ENCODE measurements around the gene NEIL3.

Gene NEIL3

DNA sequence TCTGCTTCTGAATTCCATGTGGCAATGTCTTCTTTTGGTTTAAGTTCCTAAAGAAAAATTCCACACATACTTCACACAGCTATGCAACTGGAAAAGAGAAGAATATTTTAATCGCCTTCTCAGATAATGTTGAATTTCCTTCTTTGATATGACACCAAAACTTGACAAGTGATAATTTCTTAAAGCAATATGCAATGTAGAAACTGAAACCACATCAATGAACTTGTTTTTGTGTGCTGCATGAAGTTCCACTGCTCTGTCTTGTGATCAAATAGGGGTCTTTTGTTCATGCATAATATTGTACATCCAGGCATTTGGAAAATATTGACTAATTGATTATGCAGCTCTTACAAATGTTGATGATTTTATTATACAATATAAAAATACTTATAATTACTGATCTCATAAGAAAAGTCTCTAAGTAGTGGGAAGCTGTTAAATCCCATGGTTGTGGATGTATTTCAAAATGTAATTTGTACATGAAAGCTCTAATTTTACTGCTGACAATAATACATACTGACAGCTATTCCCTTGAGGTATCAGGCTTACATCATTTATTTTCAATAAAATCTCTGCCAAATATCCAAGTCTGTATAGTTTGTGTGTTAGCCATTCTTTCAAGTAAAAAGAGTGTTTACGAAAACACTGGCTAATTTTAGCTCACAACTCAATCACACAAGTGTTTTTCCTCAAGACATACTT is 76.1 kb downstream of the NEIL3 start:
- Histone ChIP-seq H3K4me3 (ENCODE audit: insufficient read depth, low read depth, low read length) (no peak overlapping the region), H3K27ac (ENCODE audit: insufficient read depth, low read depth, low read length, poor library complexity, severe bottlenecking) (no peak overlapping the region), H3K9me3 (ENCODE audit: control insufficient read depth, low read length) (no peaks in the 10 kb centered on the region), H3K36me3 (ENCODE audit: control insufficient read depth, insufficient read depth, low read length) (no peaks in the 10 kb centered on the region), H3K27me3 (ENCODE audit: control insufficient read depth, insufficient read depth, low read length, poor library complexity, severe bottlenecking) (no peaks in the 10 kb centered on the region), H3K4me1 (ENCODE audit: control insufficient read depth, insufficient read depth, low read length) (no peaks in the 10 kb centered on the region)
- WGBS, 2 experiments: 90 to 91% methylated on average over 1 to 2 of the region's 2 CpGs

GRCh38 chr4:177386278-177386815 is 76.7 kb downstream of the NEIL3 start:
- 94 to 98% methylated on average over 5 of the region's 5 CpGs for WGBS, 2 experiments
- Histone ChIP-seq H3K9me3 (ENCODE audit: control insufficient read depth, low read length) (no peaks in the 10 kb centered on the region), H3K4me1 (ENCODE audit: control insufficient read depth, insufficient read depth, low read length) (no peaks in the 10 kb centered on the region), H3K36me3 (ENCODE audit: control insufficient read depth, insufficient read depth, low read length) (no peaks in the 10 kb centered on the region), H3K27ac (ENCODE audit: insufficient read depth, low read depth, low read length, poor library complexity, severe bottlenecking) (no peak overlapping the region), H3K27me3 (ENCODE audit: control insufficient read depth, insufficient read depth, low read length, poor library complexity, severe bottlenecking) (no peaks in the 10 kb centered on the region), H3K4me3 (ENCODE audit: insufficient read depth, low read depth, low read length) (no peak overlapping the region)

DNA sequence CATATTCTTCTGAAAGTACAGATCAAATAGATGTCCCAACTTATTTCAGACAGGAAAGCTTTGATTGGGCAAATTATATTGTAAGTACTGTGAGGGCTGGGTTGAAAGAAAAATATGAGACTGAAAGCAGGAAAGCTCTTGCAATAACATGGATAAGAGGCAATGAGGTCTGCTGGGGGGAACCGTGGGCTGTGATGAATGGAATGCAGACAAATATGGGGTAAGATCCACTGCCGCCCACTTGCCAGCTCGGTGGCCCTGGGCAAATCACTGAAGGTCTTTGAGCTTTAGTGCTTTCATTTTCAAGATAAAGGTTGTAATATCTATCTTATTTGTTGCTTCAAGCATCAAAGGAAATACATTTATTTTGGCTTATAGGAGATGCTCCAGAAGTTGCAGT is 81.6 kb downstream of the NEIL3 start:
- H3K36me3 ChIP-seq (ENCODE audit: control insufficient read depth, insufficient read depth, low read length): no peaks in the 10 kb centered on the region
- 85 to 89% methylated on average over 3 of the region's 3 CpGs for WGBS, 2 experiments
- no peak overlapping the region for H3K27ac ChIP-seq (ENCODE audit: insufficient read depth, low read depth, low read length, poor library complexity, severe bottlenecking)
- no peaks in the 10 kb centered on the region for H3K27me3 ChIP-seq (ENCODE audit: control insufficient read depth, insufficient read depth, low read length, poor library complexity, severe bottlenecking)
- H3K9me3 ChIP-seq (ENCODE audit: control insufficient read depth, low read length): no peaks in the 10 kb centered on the region
- H3K4me1 ChIP-seq (ENCODE audit: control insufficient read depth, insufficient read depth, low read length): no peaks in the 10 kb centered on the region
- H3K4me3 ChIP-seq (ENCODE audit: insufficient read depth, low read depth, low read length): no peak overlapping the region

DNA sequence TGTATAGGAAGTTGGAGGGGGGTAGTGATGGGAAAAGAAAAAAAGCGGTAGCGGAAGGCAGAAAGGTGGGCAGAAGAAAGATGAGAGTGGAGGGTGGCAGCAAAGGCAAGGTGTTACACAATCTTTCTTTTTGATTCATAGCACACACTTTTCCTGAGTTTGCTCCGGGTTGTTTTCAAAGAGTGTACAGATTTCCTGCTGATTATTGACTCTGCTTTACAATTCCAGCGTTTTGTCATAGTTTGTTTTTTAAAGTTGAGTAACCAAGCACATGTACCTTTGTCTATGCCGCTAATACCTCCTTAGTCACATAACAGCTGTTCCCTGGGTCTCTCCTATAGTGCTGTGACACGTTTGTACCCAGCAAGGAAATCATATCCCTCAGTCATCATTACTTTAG is 82.3 kb downstream of the NEIL3 start:
- H3K4me3 ChIP-seq (ENCODE audit: insufficient read depth, low read depth, low read length): no peak overlapping the region
- no peaks in the 10 kb centered on the region for H3K36me3 ChIP-seq (ENCODE audit: control insufficient read depth, insufficient read depth, low read length)
- WGBS, 2 experiments: 93 to 99% methylated on average over 6 of the region's 6 CpGs

GRCh38 chr4:177393236-177393635 is 83.6 kb downstream of the NEIL3 start:
- H3K4me1 ChIP-seq (ENCODE audit: control insufficient read depth, insufficient read depth, low read length): no peaks in the 10 kb centered on the region
- H3K27ac ChIP-seq (ENCODE audit: insufficient read depth, low read depth, low read length, poor library complexity, severe bottlenecking): no peak overlapping the region
- no peaks in the 10 kb centered on the region for H3K9me3 ChIP-seq (ENCODE audit: control insufficient read depth, low read length)
- no peaks in the 10 kb centered on the region for H3K36me3 ChIP-seq (ENCODE audit: control insufficient read depth, insufficient read depth, low read length)
- H3K27me3 ChIP-seq (ENCODE audit: control insufficient read depth, insufficient read depth, low read length, poor library complexity, severe bottlenecking): no peaks in the 10 kb centered on the region
- WGBS, 2 experiments: 80 to 83% methylated on average over 7 of the region's 8 CpGs
- H3K4me3 ChIP-seq (ENCODE audit: insufficient read depth, low read depth, low read length): no peak overlapping the region

More for the DNA sequence above, 82.3 kb downstream of the NEIL3 start:
- Histone ChIP-seq H3K4me1 (ENCODE audit: control insufficient read depth, insufficient read depth, low read length) (no peaks in the 10 kb centered on the region), H3K27me3 (ENCODE audit: control insufficient read depth, insufficient read depth, low read length, poor library complexity, severe bottlenecking) (no peaks in the 10 kb centered on the region), H3K9me3 (ENCODE audit: control insufficient read depth, low read length) (no peaks in the 10 kb centered on the region), H3K27ac (ENCODE audit: insufficient read depth, low read depth, low read length, poor library complexity, severe bottlenecking) (no peak overlapping the region)

- Histone ChIP-seq H3K4me3 (ENCODE audit: insufficient read depth, low read depth, low read length) (no peak overlapping the region), H3K27ac (ENCODE audit: insufficient read depth, low read depth, low read length, poor library complexity, severe bottlenecking) (no peak overlapping the region), H3K4me1 (ENCODE audit: control insufficient read depth, insufficient read depth, low read length) (no peaks in the 10 kb centered on the region), H3K27me3 (ENCODE audit: control insufficient read depth, insufficient read depth, low read length, poor library complexity, severe bottlenecking) (no peaks in the 10 kb centered on the region), H3K9me3 (ENCODE audit: control insufficient read depth, low read length) (no peaks in the 10 kb centered on the region), H3K36me3 (ENCODE audit: control insufficient read depth, insufficient read depth, low read length) (no peaks in the 10 kb centered on the region)
- 96% methylated on average over 2 of the region's 2 CpGs; no CpG with 5 or more reads in 1 of the 2 experiments for WGBS, 2 experiments
Observed at GRCh38 chr4:177396352-177396751, 86.7 kb downstream of the NEIL3 start.

DNA sequence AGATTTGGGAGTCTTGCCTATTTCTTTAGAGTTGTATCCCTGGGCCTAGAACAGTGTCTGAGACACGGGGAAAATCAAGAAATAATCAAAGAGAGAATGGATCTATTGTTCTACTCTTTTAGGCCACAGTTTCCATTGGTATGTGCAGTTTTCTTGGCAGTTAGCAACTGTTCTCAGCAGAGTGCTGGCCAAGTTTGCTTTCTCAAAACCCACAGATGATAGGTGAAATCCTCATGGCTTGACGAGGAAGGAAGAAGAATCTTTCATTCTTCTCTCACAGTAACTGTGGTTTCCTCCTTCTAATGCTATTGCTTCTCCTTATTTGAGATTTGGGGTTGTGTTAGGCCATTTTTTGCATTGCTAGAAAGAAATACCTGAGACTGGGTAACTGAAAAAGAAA is 90.4 kb downstream of the NEIL3 start:
- H3K36me3 ChIP-seq (ENCODE audit: control insufficient read depth, insufficient read depth, low read length): no peaks in the 10 kb centered on the region
- H3K27ac ChIP-seq (ENCODE audit: insufficient read depth, low read depth, low read length, poor library complexity, severe bottlenecking): no peak overlapping the region
- 96% methylated on average over 2 of the region's 2 CpGs for WGBS, 2 experiments
- H3K4me1 ChIP-seq (ENCODE audit: control insufficient read depth, insufficient read depth, low read length): no peaks in the 10 kb centered on the region
- no peak overlapping the region for H3K4me3 ChIP-seq (ENCODE audit: insufficient read depth, low read depth, low read length)
- no peaks in the 10 kb centered on the region for H3K9me3 ChIP-seq (ENCODE audit: control insufficient read depth, low read length)
- no peaks in the 10 kb centered on the region for H3K27me3 ChIP-seq (ENCODE audit: control insufficient read depth, insufficient read depth, low read length, poor library complexity, severe bottlenecking)

DNA sequence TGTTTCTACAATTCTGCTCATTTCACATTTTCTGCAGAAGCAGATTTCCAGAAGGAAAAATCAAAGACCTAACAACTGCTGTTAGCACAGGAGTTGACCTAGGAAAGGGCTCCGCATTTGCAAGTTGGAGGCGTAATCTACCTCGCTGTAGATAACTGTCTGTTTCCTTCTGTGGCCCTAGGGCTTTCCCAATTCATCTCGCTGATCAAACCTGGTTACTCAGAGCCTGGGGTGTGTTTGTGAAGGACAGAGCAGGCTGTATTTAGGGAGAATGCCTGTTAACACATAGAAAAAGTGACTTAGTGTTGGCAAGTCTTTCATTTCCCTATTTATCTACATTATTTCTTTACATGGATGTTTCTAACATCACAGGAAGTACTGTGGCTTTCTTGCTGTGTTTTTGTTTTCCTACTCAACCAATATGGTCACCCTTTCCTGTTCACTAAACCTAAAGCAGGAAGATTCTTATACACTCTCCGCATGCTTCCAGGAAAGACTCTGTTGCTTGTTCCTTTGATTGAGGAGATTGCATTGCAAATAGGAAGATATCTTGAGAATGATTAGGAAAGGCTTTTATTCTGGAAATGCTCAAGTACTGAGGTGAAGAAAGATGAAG is 92.1 kb downstream of the NEIL3 start:
- Histone ChIP-seq H3K27ac (ENCODE audit: insufficient read depth, low read depth, low read length, poor library complexity, severe bottlenecking) (no peak overlapping the region), H3K36me3 (ENCODE audit: control insufficient read depth, insufficient read depth, low read length) (no peaks in the 10 kb centered on the region), H3K4me1 (ENCODE audit: control insufficient read depth, insufficient read depth, low read length) (no peaks in the 10 kb centered on the region), H3K27me3 (ENCODE audit: control insufficient read depth, insufficient read depth, low read length, poor library complexity, severe bottlenecking) (no peaks in the 10 kb centered on the region), H3K9me3 (ENCODE audit: control insufficient read depth, low read length) (no peaks in the 10 kb centered on the region), H3K4me3 (ENCODE audit: insufficient read depth, low read depth, low read length) (no peak overlapping the region)
- 89 to 95% methylated on average over 5 of the region's 5 CpGs for WGBS, 2 experiments

- Histone ChIP-seq H3K27me3 (ENCODE audit: control insufficient read depth, insufficient read depth, low read length, poor library complexity, severe bottlenecking) (no peaks in the 10 kb centered on the region), H3K9me3 (ENCODE audit: control insufficient read depth, low read length) (no peaks in the 10 kb centered on the region), H3K27ac (ENCODE audit: insufficient read depth, low read depth, low read length, poor library complexity, severe bottlenecking) (no peak overlapping the region), H3K4me3 (ENCODE audit: insufficient read depth, low read depth, low read length) (no peak overlapping the region), H3K36me3 (ENCODE audit: control insufficient read depth, insufficient read depth, low read length) (no peaks in the 10 kb centered on the region), H3K4me1 (ENCODE audit: control insufficient read depth, insufficient read depth, low read length) (no peaks in the 10 kb centered on the region)
- 92 to 95% methylated on average over 6 of the region's 6 CpGs for WGBS, 2 experiments
Observed at GRCh38 chr4:177403746-177404145, 94.1 kb downstream of the NEIL3 start.

DNA sequence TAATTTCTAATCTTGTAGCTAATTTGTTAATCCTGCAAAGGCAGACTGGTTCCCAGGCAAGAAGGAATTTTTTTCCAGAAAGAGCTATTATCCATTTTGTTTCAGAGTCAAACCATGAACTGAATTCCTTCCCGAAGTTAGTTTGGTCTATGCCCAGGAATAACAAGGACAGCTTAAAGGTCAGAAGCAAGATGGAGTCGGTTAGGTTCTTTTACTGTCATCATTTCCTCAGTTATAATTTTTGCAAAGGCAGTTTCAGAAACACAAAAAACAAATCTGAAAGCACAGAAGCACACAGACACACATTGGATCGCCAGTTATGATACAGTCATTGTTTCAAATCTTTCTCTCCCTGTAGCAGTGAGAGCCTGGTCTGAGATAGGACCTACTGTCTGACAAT is 94.7 kb downstream of the NEIL3 start:
- Histone ChIP-seq H3K4me3 (ENCODE audit: insufficient read depth, low read depth, low read length) (no peak overlapping the region), H3K27me3 (ENCODE audit: control insufficient read depth, insufficient read depth, low read length, poor library complexity, severe bottlenecking) (no peaks in the 10 kb centered on the region), H3K36me3 (ENCODE audit: control insufficient read depth, insufficient read depth, low read length) (no peaks in the 10 kb centered on the region), H3K4me1 (ENCODE audit: control insufficient read depth, insufficient read depth, low read length) (no peaks in the 10 kb centered on the region), H3K27ac (ENCODE audit: insufficient read depth, low read depth, low read length, poor library complexity, severe bottlenecking) (no peak overlapping the region), H3K9me3 (ENCODE audit: control insufficient read depth, low read length) (no peaks in the 10 kb centered on the region)
- 94 to 97% methylated on average over 3 of the region's 3 CpGs for WGBS, 2 experiments
